ENCODE data around the gene LZIC. TPM values are rescaled to one million over a fixed set of nuclear protein-coding genes. Genes with fewer than 3 reads are reported as not detected.

Gene LZIC
- total RNA-seq, 1 experiment from 2014 or later, result 37.2 TPM

- CTCF ChIA-PET, result interaction anchor here (0.6 to 1.5 kb wide), 3 partner anchors 15 to 37 kb away, joined by 3 to 4 read pairs (median 3); partner anchors contain the start of genes LZIC and NMNAT1
- intact Hi-C loops (cut with micrococcal nuclease), result no loop called here
- no TSS peak for BruUV-seq (replicated peaks)
- TF ChIP-seq, protein P1, sequence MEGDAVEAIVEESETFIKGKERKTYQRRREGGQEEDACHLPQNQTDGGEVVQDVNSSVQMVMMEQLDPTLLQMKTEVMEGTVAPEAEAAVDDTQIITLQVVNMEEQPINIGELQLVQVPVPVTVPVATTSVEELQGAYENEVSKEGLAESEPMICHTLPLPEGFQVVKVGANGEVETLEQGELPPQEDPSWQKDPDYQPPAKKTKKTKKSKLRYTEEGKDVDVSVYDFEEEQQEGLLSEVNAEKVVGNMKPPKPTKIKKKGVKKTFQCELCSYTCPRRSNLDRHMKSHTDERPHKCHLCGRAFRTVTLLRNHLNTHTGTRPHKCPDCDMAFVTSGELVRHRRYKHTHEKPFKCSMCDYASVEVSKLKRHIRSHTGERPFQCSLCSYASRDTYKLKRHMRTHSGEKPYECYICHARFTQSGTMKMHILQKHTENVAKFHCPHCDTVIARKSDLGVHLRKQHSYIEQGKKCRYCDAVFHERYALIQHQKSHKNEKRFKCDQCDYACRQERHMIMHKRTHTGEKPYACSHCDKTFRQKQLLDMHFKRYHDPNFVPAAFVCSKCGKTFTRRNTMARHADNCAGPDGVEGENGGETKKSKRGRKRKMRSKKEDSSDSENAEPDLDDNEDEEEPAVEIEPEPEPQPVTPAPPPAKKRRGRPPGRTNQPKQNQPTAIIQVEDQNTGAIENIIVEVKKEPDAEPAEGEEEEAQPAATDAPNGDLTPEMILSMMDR (IDR thresholded peaks at IDR 0.05; ENCODE audit: unreplicated experiment), result no peak
- POLR2A ChIA-PET, result interaction anchor here (4.6 kb wide), 1 partner anchor 14 kb away, joined by 77 read pairs; no protein-coding TSS in a partner anchor
- Mint-ChIP-seq H3K36me3 (ENCODE audit: insufficient read depth, unreplicated experiment) (no peaks in the 10 kb centered on the region), H3K27me3 (ENCODE audit: insufficient read depth, unreplicated experiment) (no peaks in the 10 kb centered on the region), H3K4me3 (ENCODE audit: unreplicated experiment) (no peak overlapping the region), H3K27ac (ENCODE audit: low read depth, unreplicated experiment) (no peak overlapping the region), H3K4me1 (ENCODE audit: insufficient read depth, unreplicated experiment) (peaks cover 30% of the 10 kb centered on the region), H3K9me3 (ENCODE audit: unreplicated experiment) (no peaks in the 10 kb centered on the region)
- DNase-seq (ENCODE audit: unreplicated experiment), result no peak
Measured at GRCh38 chr1:9906466-9906865, 36.7 kb downstream of the LZIC start.

- intact Hi-C loops (cut with micrococcal nuclease), result no loop called here
- H3K4me1 Mint-ChIP-seq (ENCODE audit: insufficient read depth, unreplicated experiment), result peaks cover 21% of the 10 kb centered on the region
- TF ChIP-seq, protein P1 (IDR thresholded peaks at IDR 0.05; ENCODE audit: unreplicated experiment), result no peak
- no peaks in the 10 kb centered on the region for H3K36me3 Mint-ChIP-seq (ENCODE audit: insufficient read depth, unreplicated experiment)
- no peaks in the 10 kb centered on the region for H3K27me3 Mint-ChIP-seq (ENCODE audit: insufficient read depth, unreplicated experiment)
- no peaks in the 10 kb centered on the region for H3K9me3 Mint-ChIP-seq (ENCODE audit: unreplicated experiment)
- DNase-seq (ENCODE audit: unreplicated experiment), result no peak
- H3K4me3 Mint-ChIP-seq (ENCODE audit: unreplicated experiment), result no peak overlapping the region
- ChIA-PET POLR2A (interaction anchor here (0.6 to 1.6 kb wide), 2 partner anchors 14 to 33 kb away, joined by 3 to 4 read pairs; no protein-coding TSS in a partner anchor), CTCF (interaction anchor here (1.9 kb wide), 1 partner anchor 31 kb away, joined by 7 read pairs; no protein-coding TSS in a partner anchor)
- BruUV-seq (replicated peaks), result no TSS peak
- peak overlapping the region; percentile 69 for H3K27ac Mint-ChIP-seq (ENCODE audit: low read depth, unreplicated experiment)
Measured at GRCh38 chr1:9905010-9905409, 38.2 kb downstream of the LZIC start.

- ChIA-PET CTCF (interaction anchor here (1.9 kb wide), 1 partner anchor 31 kb away, joined by 7 read pairs; no protein-coding TSS in a partner anchor), POLR2A (interaction anchor here (0.6 to 1.6 kb wide), 2 partner anchors 13 to 34 kb away, joined by 3 to 4 read pairs; no protein-coding TSS in a partner anchor)
- H3K27ac Mint-ChIP-seq (ENCODE audit: low read depth, unreplicated experiment), result no peak overlapping the region
- no peaks in the 10 kb centered on the region for H3K36me3 Mint-ChIP-seq (ENCODE audit: insufficient read depth, unreplicated experiment)
- H3K4me3 Mint-ChIP-seq (ENCODE audit: unreplicated experiment), result no peak overlapping the region
- H3K9me3 Mint-ChIP-seq (ENCODE audit: unreplicated experiment), result no peaks in the 10 kb centered on the region
- intact Hi-C loops (cut with micrococcal nuclease), result no loop called here
- TF ChIP-seq, protein P1 (IDR thresholded peaks at IDR 0.05; ENCODE audit: unreplicated experiment), result no peak
- no TSS peak for BruUV-seq (replicated peaks)
- H3K27me3 Mint-ChIP-seq (ENCODE audit: insufficient read depth, unreplicated experiment), result no peaks in the 10 kb centered on the region
- H3K4me1 Mint-ChIP-seq (ENCODE audit: insufficient read depth, unreplicated experiment), result peaks cover 21% of the 10 kb centered on the region
- no peak for DNase-seq (ENCODE audit: unreplicated experiment)
Measured at GRCh38 chr1:9904596-9904995, 38.6 kb downstream of the LZIC start.

DNA sequence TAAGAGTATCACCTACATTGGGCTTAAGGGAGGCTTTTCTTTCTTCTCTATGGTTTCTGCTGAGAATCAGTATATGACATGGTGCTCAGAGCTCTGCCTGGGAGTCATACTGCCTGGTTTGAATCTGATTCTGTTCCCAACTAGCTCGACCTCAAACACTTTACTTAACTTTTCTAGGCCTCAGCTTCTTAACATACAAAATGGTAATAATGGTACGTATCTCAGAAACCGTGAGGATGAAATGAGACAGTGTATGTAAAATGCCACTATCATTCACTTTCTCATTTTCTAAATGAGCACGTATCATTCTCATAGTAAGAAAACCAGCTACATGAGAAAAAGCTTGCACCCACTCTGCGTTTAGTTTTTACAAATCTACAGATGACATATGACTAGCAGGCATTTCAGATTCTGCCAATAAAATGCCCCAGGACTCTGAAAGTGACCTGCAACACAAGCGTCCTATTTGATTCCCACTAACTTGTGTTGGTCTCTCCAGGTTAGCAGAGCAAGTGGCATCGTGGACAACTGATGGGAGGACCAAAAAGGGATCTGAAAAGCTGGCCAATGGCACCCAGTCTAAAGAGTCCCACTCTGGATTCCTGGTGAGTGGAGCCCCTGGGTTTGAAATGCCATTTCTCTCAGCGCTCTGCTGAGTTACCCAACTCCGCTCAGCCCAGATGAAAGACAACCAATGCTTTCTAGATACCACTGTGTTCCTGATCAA lies 39.2 kb downstream of the LZIC start:
- no peaks in the 10 kb centered on the region for H3K27me3 Mint-ChIP-seq (ENCODE audit: insufficient read depth, unreplicated experiment)
- H3K4me1 Mint-ChIP-seq (ENCODE audit: insufficient read depth, unreplicated experiment), result peaks cover 16% of the 10 kb centered on the region
- TF ChIP-seq, protein P1 (IDR thresholded peaks at IDR 0.05; ENCODE audit: unreplicated experiment), result no peak
- BruUV-seq (replicated peaks), result no TSS peak
- DNase-seq (ENCODE audit: unreplicated experiment), result no peak
- H3K27ac Mint-ChIP-seq (ENCODE audit: low read depth, unreplicated experiment), result no peak overlapping the region
- H3K9me3 Mint-ChIP-seq (ENCODE audit: unreplicated experiment), result no peaks in the 10 kb centered on the region
- intact Hi-C loops (cut with micrococcal nuclease), result no loop called here
- H3K36me3 Mint-ChIP-seq (ENCODE audit: insufficient read depth, unreplicated experiment), result peaks cover 3% of the 10 kb centered on the region
- CTCF ChIA-PET, result interaction anchor here (1.9 kb wide), 1 partner anchor 30 kb away, joined by 7 read pairs; no protein-coding TSS in a partner anchor
- POLR2A ChIA-PET, result interaction anchor here (0.6 to 1.6 kb wide), 3 partner anchors 13 to 34 kb away, joined by 3 to 6 read pairs (median 4); no protein-coding TSS in a partner anchor
- H3K4me3 Mint-ChIP-seq (ENCODE audit: unreplicated experiment), result no peak overlapping the region
